HG03097 (cell line): Measurements from ENCODE around the gene RAB42.

Experiments
- ATAC-seq: cut with Tn5 transposase; IDR thresholded peaks from one replicate; pipeline ENCODE4 v1.9.1; 2021; ENCODE audit not compliant: unreplicated experiment, low FRiP score

Gene RAB42

GRCh38 chr1:28644494-28644893 lies 52.4 kb downstream of the RAB42 start:
- ATAC-seq: no peak
